Measurements from ENCODE around the gene MVD. TPM values are rescaled to one million over a fixed set of nuclear protein-coding genes. Genes with fewer than 3 reads are reported as not detected.

The MVD gene
- total and polyA plus RNA-seq, 2 of the 4 experiments (the other 2 are of a cell fraction) = 18.3 to 28.4 TPM

DNA sequence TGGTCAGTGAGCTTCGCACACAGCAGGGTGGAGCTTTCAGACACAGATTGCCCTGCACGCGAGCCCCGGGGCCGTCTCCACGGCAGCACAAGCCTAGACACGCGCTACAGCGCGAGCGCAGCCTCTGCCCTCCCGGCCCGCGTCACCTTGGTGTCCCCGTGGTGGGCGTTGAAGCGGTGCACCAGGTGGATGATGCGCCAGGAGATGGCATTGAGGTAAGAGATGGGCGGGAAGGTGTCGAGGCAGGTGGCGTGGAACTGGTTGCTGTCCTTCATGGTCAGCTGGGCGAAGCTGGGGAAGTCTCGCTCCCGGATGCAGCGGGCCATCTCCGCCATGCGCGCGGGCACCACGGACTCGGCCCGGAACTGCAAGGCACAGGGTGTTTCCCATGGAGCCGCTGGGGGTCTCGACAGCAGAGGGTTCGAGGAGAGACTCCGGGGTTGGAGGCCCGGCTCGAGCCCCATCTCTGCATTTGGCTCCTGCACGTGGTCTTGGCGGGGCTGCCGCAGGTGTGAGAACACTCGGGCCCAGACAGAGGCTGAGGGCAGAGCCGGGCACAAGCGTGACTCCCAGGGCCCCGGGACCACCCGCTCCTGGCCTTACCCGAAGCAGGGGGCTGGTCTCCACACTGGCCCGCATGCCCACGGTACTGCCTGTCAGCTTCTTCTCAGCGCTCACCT lies 7.7 kb downstream of the MVD start:
- intact Hi-C loops (cut with micrococcal nuclease) (no loop called here), in situ Hi-C loops (cut with MboI; ENCODE audit: low sequenced_read_pairs) (no loop called here), dilution Hi-C loops (cut with HindIII; ENCODE audit: low sequenced_read_pairs, unreplicated experiment) (no loop called here)
- Histone ChIP-seq H3K4me3 (ENCODE audit: insufficient read depth, low read depth, low read length) (no peak overlapping the region), H3K4me1 (ENCODE audit: control insufficient read depth, insufficient read depth, low read length) (peaks cover 5% of the 10 kb centered on the region; the same call in 1 of the 2 replicates), H4K5ac (ENCODE audit: low read depth, low read length) (no peak overlapping the region), H3K9me3 (ENCODE audit: control insufficient read depth, insufficient read depth, low read length) (no peaks in the 10 kb centered on the region), H4K8ac (ENCODE audit: low read depth in 2 of 2, low read length in 2 of 2) (no peak overlapping the region), H3K9ac (ENCODE audit: low read depth, low read length) (no peak overlapping the region), H3K27me3 (ENCODE audit: control insufficient read depth, insufficient read depth, low read length) (no peaks in the 10 kb centered on the region), H3K4ac (ENCODE audit: low read depth, low read length) (no peak overlapping the region), H2BK5ac (ENCODE audit: low read depth, low read length, poor library complexity, severe bottlenecking) (no peak overlapping the region), H3K56ac (ENCODE audit: extremely low read depth, insufficient read depth, low read length) (no peak overlapping the region), H4K20me1 (ENCODE audit: insufficient read depth, low read length) (peaks cover 5% of the 10 kb centered on the region; the same call in 1 of the 2 replicates), H3K79me1 (ENCODE audit: low read depth in 1 of 2, low read length in 2 of 2) (peaks cover 0 to 26% of the 10 kb centered on the region in 2 experiments; a peak in 3 of 4 replicates), H3K9me1 (ENCODE audit: insufficient read depth, low read length) (no peaks in the 10 kb centered on the region), H2AK5ac (ENCODE audit: low read depth, low read length) (no peak overlapping the region), H3K27ac (ENCODE audit: insufficient read depth, low read length) (no peak overlapping the region), H3K36me3 (ENCODE audit: control insufficient read depth, insufficient read depth, low read length) (peaks cover 13% of the 10 kb centered on the region), H2AFZ (replicated peaks; ENCODE audit: low read length, poor library complexity) (no peak overlapping the region), H4K91ac (ENCODE audit: insufficient read depth, low read depth, low read length) (no peak overlapping the region), H2BK120ac (ENCODE audit: low read depth, low read length) (no peak overlapping the region), H3K18ac (ENCODE audit: low read depth, low read length) (no peak overlapping the region), H2BK15ac (ENCODE audit: low read depth, low read length) (no peak overlapping the region), H2AK9ac (replicated peaks; ENCODE audit: low read depth, low read length, poor library complexity) (no peak overlapping the region), H3K23ac (ENCODE audit: low read depth, low read length) (no peak overlapping the region), H3K4me2 (ENCODE audit: low read depth, low read length) (no peak overlapping the region), H2BK20ac (ENCODE audit: low read depth, low read length) (no peak overlapping the region), H3K14ac (replicated peaks; ENCODE audit: low read depth, low read length) (no peak overlapping the region)
- POLR2A ChIA-PET (ENCODE audit: unreplicated experiment) = no interaction called here
- TF ChIP-seq RCOR1 (IDR thresholded peaks at IDR 0.05; ENCODE audit: insufficient replicate concordance, low read length) = no peak
- TF ChIP-seq, protein P1, sequence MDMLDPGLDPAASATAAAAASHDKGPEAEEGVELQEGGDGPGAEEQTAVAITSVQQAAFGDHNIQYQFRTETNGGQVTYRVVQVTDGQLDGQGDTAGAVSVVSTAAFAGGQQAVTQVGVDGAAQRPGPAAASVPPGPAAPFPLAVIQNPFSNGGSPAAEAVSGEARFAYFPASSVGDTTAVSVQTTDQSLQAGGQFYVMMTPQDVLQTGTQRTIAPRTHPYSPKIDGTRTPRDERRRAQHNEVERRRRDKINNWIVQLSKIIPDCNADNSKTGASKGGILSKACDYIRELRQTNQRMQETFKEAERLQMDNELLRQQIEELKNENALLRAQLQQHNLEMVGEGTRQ (IDR thresholded peaks at IDR 0.05; ENCODE audit: low read depth, low read length) = no peak
- TF ChIP-seq MAFK (IDR thresholded peaks at IDR 0.05; ENCODE audit: low read depth, low read length) = no peak
- TF ChIP-seq CHD1 (IDR thresholded peaks at IDR 0.05; ENCODE audit: low read depth, low read length) = no peak
- TF ChIP-seq CEBPB (IDR thresholded peaks at IDR 0.05; ENCODE audit: low read depth, low read length) = no peak
- no peak for TF ChIP-seq MXI1 (IDR thresholded peaks at IDR 0.05; ENCODE audit: borderline replicate concordance, low read depth, low read length)
- TF ChIP-seq POLR2A (IDR thresholded peaks at IDR 0.05; ENCODE audit: low read depth, low read length) = no peak
- TF ChIP-seq, protein P2, sequence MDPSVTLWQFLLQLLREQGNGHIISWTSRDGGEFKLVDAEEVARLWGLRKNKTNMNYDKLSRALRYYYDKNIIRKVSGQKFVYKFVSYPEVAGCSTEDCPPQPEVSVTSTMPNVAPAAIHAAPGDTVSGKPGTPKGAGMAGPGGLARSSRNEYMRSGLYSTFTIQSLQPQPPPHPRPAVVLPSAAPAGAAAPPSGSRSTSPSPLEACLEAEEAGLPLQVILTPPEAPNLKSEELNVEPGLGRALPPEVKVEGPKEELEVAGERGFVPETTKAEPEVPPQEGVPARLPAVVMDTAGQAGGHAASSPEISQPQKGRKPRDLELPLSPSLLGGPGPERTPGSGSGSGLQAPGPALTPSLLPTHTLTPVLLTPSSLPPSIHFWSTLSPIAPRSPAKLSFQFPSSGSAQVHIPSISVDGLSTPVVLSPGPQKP (IDR thresholded peaks at IDR 0.05; ENCODE audit: borderline replicate concordance, low read depth, low read length) = no peak
- TF ChIP-seq SMC3 (IDR thresholded peaks at IDR 0.05; ENCODE audit: low read depth, low read length) = no peak
- no peak for TF ChIP-seq RFX5 (IDR thresholded peaks at IDR 0.05; ENCODE audit: low read depth, low read length)
- TF ChIP-seq MAZ (IDR thresholded peaks at IDR 0.05; ENCODE audit: borderline replicate concordance, low read depth, low read length) = no peak
- TF ChIP-seq BHLHE40 (IDR thresholded peaks at IDR 0.05; ENCODE audit: low read depth, low read length) = no peak
- TF ChIP-seq NFE2L2 (IDR thresholded peaks at IDR 0.05; ENCODE audit: low read depth, low read length) = no peak
- BruUV-seq (replicated peaks) = no TSS peak
- WGBS, 2 experiments (ENCODE audit: extremely low coverage in 2 of 2, insufficient read length in 1 of 2) = 96% methylated on average over 43 of the region's 50 CpGs; no CpG with 5 or more reads in 1 of the 2 experiments
- no peak for DNase-seq
- CTCF ChIA-PET = no interaction called here
- ATAC-seq (ENCODE audit: low read depth) = no peak
